Endothelial cell of umbilical vein (primary cell): Measurements from ENCODE around the gene ZNF644. TPM values are rescaled to one million over a fixed set of nuclear protein-coding genes. Genes with fewer than 3 reads are reported as not detected.
"Not testable (repeated sequence)": the region's sequence is repeated elsewhere in the genome, so short reads cannot be mapped to it uniquely, and the experiment has no call there.

Experiments used
- BruUV-seq: library from RNA; stranded (reverse); fragments of 400-500 nt; replicated peaks from 2 replicates; lab custom pipeline; 2021; lab: Mats Ljungman, UMichigan
- CTCF ChIA-PET: fragments of 300-600, 350-600 bp; sonication (Branson Sonifier 250); formaldehyde crosslinking; loops from one replicate; lab custom pipeline; 2021; ENCODE audit warnings: antibody characterized with exemption, inconsistent platforms; lab: Charles Lee
- POLR2A ChIA-PET: fragments of 300-600, 350-600 bp; sonication (Branson Sonifier 250); formaldehyde crosslinking; loops from one replicate; lab custom pipeline; 2021; ENCODE audit warnings: antibody characterized with exemption, inconsistent platforms; lab: Charles Lee
- DNase-seq: peaks from one replicate; pipeline ENCODE4 v3.0.0-alpha.2; 2011; ENCODE audit warnings: low read depth, low spot score
- FAIRE-seq: peaks from 2 replicates; lab custom pipeline; 2011; peaks lifted over from hg19 to GRCh38; lab: Jason Lieb, UNC
- H2AFZ ChIP-seq: 2 replicates; pipeline ENCODE4 v1.6.0; 2012; ENCODE audit warnings: low read depth, low read length, control low read depth, inconsistent platforms
- H3K27ac ChIP-seq: 2 replicates; pipeline ENCODE4 v1.5.1; 2011; ENCODE audit warnings: low read depth, mild to moderate bottlenecking, control low read depth, low read length, moderate library complexity; ENCODE audit not compliant: insufficient read depth
- H3K27me3 ChIP-seq, 2 experiments: 2 replicates each; pipeline versions ENCODE4 v1.6.0 to v1.6.1; 2011; ENCODE audit warnings: low read length in 2 of 2, mixed read lengths in 1 of 2; ENCODE audit not compliant: control insufficient read depth in 2 of 2, insufficient read depth in 2 of 2
- H3K36me3 ChIP-seq, 2 experiments: 2 replicates in 1 of 2; 3 replicates in 1 of 2; pipeline ENCODE4 v1.5.1; 2011; ENCODE audit warnings: low read length in 2 of 2, mild to moderate bottlenecking in 1 of 2, moderate library complexity in 1 of 2; ENCODE audit not compliant: control insufficient read depth in 2 of 2, insufficient read depth in 2 of 2; ENCODE audit errors: extremely low read depth in 1 of 2
- H3K4me1 ChIP-seq: 3 replicates; pipeline ENCODE4 v1.5.1; 2011; ENCODE audit warnings: mild to moderate bottlenecking, low read length; ENCODE audit not compliant: control insufficient read depth, insufficient read depth; ENCODE audit errors: extremely low read depth
- H3K4me2 ChIP-seq: 2 replicates; pipeline ENCODE4 v1.6.1; 2011; ENCODE audit warnings: low read length, control low read depth, mixed read lengths; ENCODE audit not compliant: insufficient read depth
- H3K4me3 ChIP-seq, 3 experiments: fragments of 200-600 bp in 1 of 3; sonication (generic), shearing (Covaris generic) in 1 of 3; replicated peaks in 1 of 3; 2 replicates each; pipeline ENCODE4 v1.5.1; 2011 to 2016; ENCODE audit warnings: control low read depth in 3 of 3, low read length in 3 of 3, mild to moderate bottlenecking in 2 of 3, inconsistent platforms in 1 of 3, low read depth in 1 of 3, moderate library complexity in 1 of 3; ENCODE audit not compliant: insufficient read depth in 1 of 3
- H3K79me2 ChIP-seq: 2 replicates; pipeline ENCODE4 v1.6.0; 2012; ENCODE audit warnings: low read length, inconsistent platforms; ENCODE audit not compliant: control insufficient read depth, insufficient read depth
- H3K9ac ChIP-seq: replicated peaks from 2 replicates; pipeline ENCODE3; 2011; ENCODE audit warnings: low read length, control low read depth; ENCODE audit not compliant: insufficient read depth; ENCODE audit errors: extremely low read depth
- H3K9me1 ChIP-seq: replicated peaks from 3 replicates; pipeline ENCODE4 v1.6.0; 2011; ENCODE audit warnings: mild to moderate bottlenecking, low read length; ENCODE audit not compliant: control insufficient read depth, insufficient read depth; ENCODE audit errors: extremely low read depth
- H3K9me3 ChIP-seq: replicated peaks from 2 replicates; pipeline ENCODE4 v1.5.1; 2012; ENCODE audit warnings: low read length, inconsistent platforms; ENCODE audit not compliant: control insufficient read depth, insufficient read depth
- H4K20me1 ChIP-seq: replicated peaks from 2 replicates; pipeline ENCODE3; 2011; ENCODE audit warnings: mild to moderate bottlenecking, low read length; ENCODE audit not compliant: control insufficient read depth, insufficient read depth; ENCODE audit errors: extremely low read depth
- CTCF ChIP-seq, 2 donors: IDR thresholded peaks; 1 replicate in 1 of 2; 2 replicates in 1 of 2; pipeline ENCODE4 v1.5.1; 2011; ENCODE audit warnings: low read length in 2 of 2, mild to moderate bottlenecking in 2 of 2, moderate library complexity in 2 of 2, control low read depth in 1 of 2, inconsistent platforms in 1 of 2, low read depth in 1 of 2; ENCODE audit not compliant: insufficient read depth in 1 of 2; ENCODE audit errors: extremely low read depth in 1 of 2
- EZH2 ChIP-seq: IDR thresholded peaks from 2 replicates; pipeline ENCODE4 v1.6.1; 2012; ENCODE audit warnings: borderline replicate concordance, low read depth, mild to moderate bottlenecking, moderate library complexity, low read length, inconsistent platforms; ENCODE audit not compliant: severe bottlenecking
- FOS ChIP-seq: IDR thresholded peaks from 2 replicates; pipeline ENCODE4 v1.6.1; 2011; ENCODE audit warnings: mild to moderate bottlenecking, low read length, moderate library complexity, borderline replicate concordance; ENCODE audit not compliant: insufficient read depth
- GATA2 ChIP-seq: IDR thresholded peaks from 2 replicates; pipeline ENCODE4 v1.7.0; 2011; ENCODE audit warnings: low read depth, mild to moderate bottlenecking, moderate library complexity, mixed read lengths, low read length; ENCODE audit not compliant: insufficient read length, insufficient read depth
- JUN ChIP-seq: IDR thresholded peaks from 2 replicates; pipeline ENCODE4 v1.6.1; 2011; ENCODE audit warnings: borderline replicate concordance, low read depth; ENCODE audit not compliant: insufficient read length, insufficient read depth
- MAX ChIP-seq: IDR thresholded peaks from 2 replicates; pipeline ENCODE4 v1.6.1; 2011; ENCODE audit not compliant: insufficient read depth, insufficient read length
- MYC ChIP-seq: IDR thresholded peaks from one replicate; pipeline ENCODE4 v1.6.1; 2011; ENCODE audit warnings: mild to moderate bottlenecking, low read depth, low read length
- POLR2A ChIP-seq: IDR thresholded peaks from 2 replicates; pipeline ENCODE4 v1.6.1; 2012; ENCODE audit warnings: low read depth, mild to moderate bottlenecking, control low read depth, low read length
- POLR2AphosphoS5 ChIP-seq: IDR thresholded peaks from 2 replicates; pipeline ENCODE4 v1.6.1; 2012; ENCODE audit warnings: low read depth, mild to moderate bottlenecking, control low read depth, low read length, moderate library complexity; ENCODE audit not compliant: insufficient read depth
- dilution Hi-C: fragments of 300-500 bp; cut with MboI; formaldehyde crosslinking; loops from one replicate; pipeline ENCODE4 v1.15.0; 2019; ENCODE audit warnings: low sequenced_read_pairs; ENCODE audit not compliant: extremely low pct_ligation_motif_present
- intact Hi-C: fragments of 100-400 bp; cut with micrococcal nuclease; formaldehyde crosslinking; loops from one replicate; pipeline ENCODE4 v1.10.0; 2022
- polyA plus RNA-seq, 4 experiments: library from polyadenylated mRNA; depleted of rRNA in 3 of 4; stranded (reverse) in 3 of 4; unstranded in 1 of 4; fragments of >200 nt; gene quantifications; 2 replicates each; pipeline versions ENCODE4 v1.2.1 to v1.2.3, GENCODE V29; 2011 to 2012; ENCODE audit warnings: missing spikeins in 1 of 4
- total RNA-seq: library from RNA; stranded (reverse); gene quantifications from 2 replicates; pipeline ENCODE4 v1.2.3, GENCODE V29; 2021

ZNF644 gene
- total and polyA plus RNA-seq, 2 donors (not counting 3 experiments of a cell fraction or from before 2014, with no cell fraction given) = 7.2 to 47.0 TPM

GRCh38 chr1:91053630-91054029, 31.8 kb upstream of the ZNF644 start:
- intact Hi-C loops (no loop called here), dilution Hi-C loops (no loop called here)
- Histone ChIP-seq H3K4me3 (no peak overlapping the region), H3K9me1 (no peaks in the 10 kb centered on the region), H2AFZ (no peak overlapping the region), H3K27me3 (no peaks in the 10 kb centered on the region), H3K79me2 (no peaks in the 10 kb centered on the region), H3K4me1 (no peaks in the 10 kb centered on the region), H3K9me3 (no peaks in the 10 kb centered on the region), H3K27ac (no peak overlapping the region), H4K20me1 (no peaks in the 10 kb centered on the region), H3K4me2 (no peak overlapping the region), H3K9ac (no peak overlapping the region), H3K36me3 (no peaks in the 10 kb centered on the region)
- ChIA-PET CTCF (interaction anchor here (1.5 kb wide), 1 partner anchor 27 kb away, joined by 3 read pairs; no protein-coding TSS in a partner anchor), POLR2A (no interaction called here)
- FAIRE-seq (no peak), DNase-seq (no peak)
- BruUV-seq = no TSS peak
- no peak for TF ChIP-seq GATA2
- no peak for TF ChIP-seq EZH2
- TF ChIP-seq JUN = no peak
- no peak for TF ChIP-seq POLR2AphosphoS5
- no peak for TF ChIP-seq POLR2A
- TF ChIP-seq MAX = no peak
- TF ChIP-seq FOS = no peak
- TF ChIP-seq MYC = no peak
- no peak for TF ChIP-seq CTCF (IDR thresholded peaks at IDR 0.05; ENCODE audit: extremely low read depth in 1 of 2, insufficient read depth in 1 of 2, low read depth in 1 of 2, low read length in 2 of 2)

GRCh38 chr1:91049551-91049950, 27.7 kb upstream of the ZNF644 start:
- H4K20me1 ChIP-seq, H3K9me1 ChIP-seq, H3K9me3 ChIP-seq, H2AFZ ChIP-seq, H3K9ac ChIP-seq, H3K79me2 ChIP-seq, H3K4me1 ChIP-seq, intact Hi-C loops, H3K4me3 ChIP-seq, H3K27ac ChIP-seq, DNase-seq, dilution Hi-C loops, BruUV-seq, H3K36me3 ChIP-seq, FAIRE-seq, POLR2A ChIA-PET, H3K27me3 ChIP-seq, H3K4me2 ChIP-seq: not testable (repeated sequence)
- CTCF ChIA-PET = interaction anchor here (0.9 kb wide), 1 partner anchor 9 kb away, joined by 3 read pairs; no protein-coding TSS in a partner anchor
